Inflammatory macrophage (primary cell): ENCODE measurements around the gene MAEL.

Experiments used
- DNase-seq, 2 donors: peaks; one replicate each; pipeline ENCODE4 v3.0.0-alpha.2; 2020 to 2022
- total RNA-seq, 18 experiments: gene quantifications; one replicate each; lab custom pipeline; 2026; ENCODE audit warnings: mixed read lengths in 6 of 18, inconsistent platforms in 2 of 18; lab: John Stamatoyannopoulos, UW

Gene MAEL
- 0 to 0.17 (median 0.05) reads per million in 18 experiments for total RNA-seq

GRCh38 chr1:166988974-166989515 is at the start of gene MAEL:
MAEL (plus strand) TSS chr1:166989280; CDS start chr1:166989353, 73 bp downstream.
- no peak for DNase-seq

- DNase-seq: no peak
These were observed 49.2 kb upstream of the MAEL start for GRCh38 chr1:166939741-166940375.

GRCh38 chr1:166944186-166944967 is 44.7 kb upstream of the MAEL start:
- DNase-seq: no peak

- DNase-seq: peak in 1 of 2 donors; percentile 26
These were observed 41.6 kb upstream of the MAEL start for GRCh38 chr1:166947398-166948043.

GRCh38 chr1:166948856-166949350 is 40.2 kb upstream of the MAEL start:
- no peak for DNase-seq

GRCh38 chr1:166950156-166950555 is 38.9 kb upstream of the MAEL start:
- DNase-seq: no peak

- DNase-seq: no peak
These were observed 38.0 kb upstream of the MAEL start for GRCh38 chr1:166951050-166951449.

- DNase-seq: no peak
These were observed 36.9 kb upstream of the MAEL start for GRCh38 chr1:166952002-166952746.

GRCh38 chr1:166953491-166953890 is 35.6 kb upstream of the MAEL start:
- no peak for DNase-seq

GRCh38 chr1:166956057-166956850 is 32.8 kb upstream of the MAEL start:
- no peak for DNase-seq

- DNase-seq: no peak
These were observed 32.2 kb upstream of the MAEL start for GRCh38 chr1:166956872-166957271.

- DNase-seq: no peak
These were observed 28.1 kb upstream of the MAEL start for GRCh38 chr1:166960858-166961474.

- no peak for DNase-seq
These were observed 19.9 kb upstream of the MAEL start for GRCh38 chr1:166969074-166969677.

GRCh38 chr1:166971252-166971651 is 17.8 kb upstream of the MAEL start:
- DNase-seq: no peak

- DNase-seq: no peak
These were observed 16.9 kb upstream of the MAEL start for GRCh38 chr1:166972193-166972592.

- DNase-seq: no peak
These were observed 16.3 kb upstream of the MAEL start for GRCh38 chr1:166972826-166973225.

GRCh38 chr1:166974647-166975345 is 14.3 kb upstream of the MAEL start:
- peak in 1 of 2 donors; percentile 1 for DNase-seq

- peak; percentile 26 for DNase-seq
These were observed 13.5 kb upstream of the MAEL start, which contains the start of gene ILDR2 for GRCh38 chr1:166975361-166976129. ILDR2 (minus strand) TSS chr1:166975540; CDS start chr1:166975268, 272 bp downstream.

- DNase-seq: no peak
These were observed 11.1 kb upstream of the MAEL start for GRCh38 chr1:166977951-166978350.
